Measurements from ENCODE around the gene DNAJC3.

DNAJC3 gene

DNA sequence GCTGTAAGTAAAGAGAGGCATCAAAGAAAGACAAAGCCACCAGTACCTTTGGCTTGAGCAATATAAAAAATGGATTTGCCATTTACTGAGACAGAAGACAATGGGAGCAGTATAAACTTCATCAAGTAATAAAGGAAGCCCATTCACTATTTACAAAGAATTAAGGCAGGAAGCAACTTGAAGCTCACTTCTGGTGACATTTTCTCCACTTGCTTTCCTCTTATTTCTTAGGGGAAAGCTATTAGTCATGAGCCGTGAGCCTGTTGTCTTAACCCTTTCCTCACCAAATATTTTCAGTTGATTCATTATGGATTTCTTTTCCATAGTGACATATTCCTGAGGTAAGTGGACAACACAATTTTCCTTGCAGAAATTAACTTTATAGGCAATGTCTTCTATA, 156.8 kb downstream of the DNAJC3 start:
- no peak for DNase-seq (ENCODE audit: low read depth in 4 of 4, low spot score in 1 of 4)

DNA sequence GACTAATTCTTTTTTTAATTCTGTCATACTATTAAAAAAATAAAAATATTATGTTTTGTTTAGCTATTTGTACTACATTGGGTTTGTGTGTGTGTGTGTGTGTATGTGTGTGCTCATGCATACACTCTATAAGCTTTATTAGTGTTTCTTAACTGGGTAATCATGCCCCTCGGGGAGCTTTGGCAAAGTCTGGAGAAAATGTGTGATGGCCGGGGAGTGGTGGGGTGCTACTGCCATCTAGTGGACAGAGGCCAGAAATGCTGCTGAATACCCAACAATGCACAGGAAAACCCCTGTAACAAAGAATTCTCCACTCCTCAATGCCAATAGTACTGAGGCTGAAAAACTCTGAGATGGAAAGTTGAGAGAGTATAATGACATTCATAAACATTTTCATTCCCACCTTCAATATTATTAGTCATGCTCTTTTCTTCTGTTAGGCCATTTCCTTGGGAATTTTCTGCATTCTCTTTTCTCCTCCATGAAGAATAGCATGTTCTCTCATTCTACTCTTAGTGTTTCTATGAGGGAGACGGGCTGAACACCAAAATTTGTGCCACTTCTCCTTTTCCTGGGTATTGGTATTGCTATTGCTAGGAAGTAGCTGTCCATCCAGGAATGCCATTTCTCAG, 157.3 kb downstream of the DNAJC3 start:
- peak; percentile 18 to 49 (median 42) for DNase-seq (ENCODE audit: low read depth in 4 of 4, low spot score in 1 of 4)

DNA sequence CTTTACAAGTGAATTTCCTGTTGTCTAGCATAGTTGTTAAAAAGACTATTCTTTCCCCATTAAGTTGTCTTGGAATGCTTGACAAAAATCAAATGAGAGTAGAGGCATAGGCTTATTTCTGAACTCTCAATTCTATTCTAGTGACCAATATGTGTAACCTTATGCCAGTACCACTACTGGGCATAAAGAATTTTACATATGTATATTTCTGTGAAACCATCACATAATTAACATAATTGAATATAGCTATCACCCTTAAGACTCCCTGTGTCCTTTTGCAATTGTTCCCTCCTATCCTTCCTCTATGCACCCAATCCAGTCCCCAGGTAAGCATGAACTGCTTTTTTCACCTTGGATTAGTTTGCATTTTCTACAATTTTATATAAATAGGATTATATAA, 165.0 kb downstream of the DNAJC3 start:
- DNase-seq (ENCODE audit: low read depth in 4 of 4, low spot score in 1 of 4) = no peak

DNA sequence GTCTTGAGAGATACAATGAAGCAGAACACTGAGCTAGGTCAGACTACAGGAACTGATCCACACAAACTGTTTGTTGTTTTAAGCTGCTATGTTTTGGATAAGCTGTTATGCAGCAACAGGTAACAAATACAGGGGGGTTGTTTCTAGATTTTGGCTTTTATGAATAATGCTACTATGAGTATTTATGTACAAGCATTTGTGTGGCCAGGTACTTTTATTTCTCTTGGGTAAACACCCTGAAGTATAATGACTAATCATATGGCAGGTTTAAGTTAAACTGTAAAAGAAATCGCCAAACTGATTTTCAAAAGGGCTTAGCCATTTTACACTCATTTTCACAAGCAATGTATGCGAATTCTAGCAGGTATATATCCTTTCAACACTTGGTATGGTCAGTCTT, 166.0 kb downstream of the DNAJC3 start:
- DNase-seq (ENCODE audit: low read depth in 4 of 4, low spot score in 1 of 4) = no peak

Data from stimulated activated CD4-positive, alpha-beta T cell treated with anti-CD3 and anti-CD28 coated beads, Interleukin-1b, Interleukin-23, amount 100 ng/mL, for 24 hours (primary cell).